CD4-positive, alpha-beta T cell treated with Interleukin-1 beta for 1 hour (primary cell): ENCODE data around the gene REM1.

ENCODE experiments used
- DNase-seq, 2 donors: peaks; one replicate each; pipeline ENCODE4 v3.0.0-alpha.2; 2020 to 2022

The REM1 gene

DNA sequence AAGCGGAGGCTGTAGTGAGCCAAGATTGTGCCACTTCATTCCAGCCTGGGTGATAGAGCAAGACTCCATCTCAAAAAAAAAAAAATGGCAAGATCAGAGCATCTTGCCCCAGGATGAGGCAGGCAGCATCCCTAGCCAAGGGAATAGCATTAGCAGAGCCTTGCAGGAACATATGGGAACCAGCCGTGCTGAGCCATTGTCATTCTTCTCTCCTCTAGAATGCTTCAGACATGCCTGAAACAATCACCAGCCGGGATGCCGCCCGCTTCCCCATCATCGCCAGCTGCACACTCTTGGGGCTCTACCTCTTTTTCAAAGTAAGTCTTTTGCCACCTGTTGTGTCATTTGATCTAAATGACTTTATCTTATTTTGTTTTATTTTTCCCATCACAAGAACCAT is 52.2 kb downstream of the REM1 start:
- no peak for DNase-seq
